H9 (cell line): ENCODE results near the gene RNF213. TPM values are rescaled to one million over a fixed set of nuclear protein-coding genes. Genes with fewer than 3 reads are reported as not detected.

Experiments used
- DNase-seq: peaks from one replicate; pipeline ENCODE4 v3.0.0-alpha.2; 2017
- H2AFZ ChIP-seq: one replicate; pipeline ENCODE4 v1.6.1; 2013; ENCODE audit warnings: mild to moderate bottlenecking, low read length, control low read depth, moderate library complexity
- H2AK5ac ChIP-seq: 2 replicates; pipeline ENCODE4 v1.6.1; 2013; ENCODE audit warnings: low read length, control low read depth, mixed read lengths; ENCODE audit not compliant: insufficient read length
- H2BK120ac ChIP-seq: one replicate; pipeline ENCODE4 v1.6.1; 2013; ENCODE audit warnings: low read depth, mild to moderate bottlenecking, low read length, control low read depth, inconsistent platforms; ENCODE audit not compliant: poor library complexity, severe bottlenecking
- H2BK12ac ChIP-seq: 2 replicates; pipeline ENCODE4 v1.6.1; 2013; ENCODE audit warnings: low read length, control low read depth, mixed read lengths, low read depth; ENCODE audit not compliant: insufficient read length
- H2BK15ac ChIP-seq: 2 replicates; pipeline ENCODE4 v1.6.1; 2013; ENCODE audit warnings: low read depth, low read length, control low read depth
- H2BK20ac ChIP-seq: one replicate; pipeline ENCODE4 v1.6.1; 2013; ENCODE audit warnings: low read depth, mild to moderate bottlenecking, low read length, control low read depth, inconsistent platforms; ENCODE audit not compliant: poor library complexity, severe bottlenecking
- H2BK5ac ChIP-seq: 2 replicates; pipeline ENCODE4 v1.6.1; 2013; ENCODE audit warnings: low read length, control low read depth, mixed read lengths; ENCODE audit not compliant: insufficient read length
- H3K14ac ChIP-seq: 2 replicates; pipeline ENCODE4 v1.6.1; 2013; ENCODE audit warnings: low read length, control low read depth; ENCODE audit not compliant: insufficient read depth
- H3K18ac ChIP-seq: 2 replicates; pipeline ENCODE4 v1.6.1; 2013; ENCODE audit warnings: low read depth, mild to moderate bottlenecking, mixed read lengths, low read length, control low read depth; ENCODE audit not compliant: insufficient read length
- H3K23ac ChIP-seq: 2 replicates; pipeline ENCODE4 v1.6.1; 2013; ENCODE audit warnings: low read length, control low read depth, mixed read lengths, low read depth; ENCODE audit not compliant: insufficient read length
- H3K23me2 ChIP-seq: 2 replicates; pipeline ENCODE4 v1.6.1; 2013; ENCODE audit warnings: low read depth, mild to moderate bottlenecking, mixed read lengths, low read length, control low read depth; ENCODE audit not compliant: insufficient read length, poor library complexity, severe bottlenecking
- H3K27ac ChIP-seq: 2 replicates; pipeline ENCODE4 v1.5.1; 2013; ENCODE audit warnings: low read length, control low read depth, mixed read lengths, low read depth; ENCODE audit not compliant: insufficient read length
- H3K27me3 ChIP-seq: 2 replicates; pipeline ENCODE4 v1.6.1; 2013; ENCODE audit warnings: low read length, control low read depth, inconsistent platforms; ENCODE audit not compliant: insufficient read depth
- H3K4ac ChIP-seq: 2 replicates; pipeline ENCODE4 v1.6.1; 2013; ENCODE audit warnings: low read depth, mild to moderate bottlenecking, control low read depth, inconsistent platforms, low read length, moderate library complexity
- H3K4me1 ChIP-seq: 2 replicates; pipeline ENCODE4 v1.6.1; 2013; ENCODE audit warnings: low read length, control low read depth, inconsistent platforms; ENCODE audit not compliant: insufficient read depth
- H3K4me2 ChIP-seq: 2 replicates; pipeline ENCODE4 v1.6.1; 2013; ENCODE audit warnings: low read length, control low read depth, mixed read lengths; ENCODE audit not compliant: insufficient read length, insufficient read depth
- H3K56ac ChIP-seq: 2 replicates; pipeline ENCODE4 v1.6.1; 2013; ENCODE audit warnings: low read depth, mild to moderate bottlenecking, mixed read lengths, low read length, control low read depth; ENCODE audit not compliant: insufficient read length
- H3K79me1 ChIP-seq: 2 replicates; pipeline ENCODE4 v1.6.1; 2013; ENCODE audit warnings: low read depth, mild to moderate bottlenecking, moderate library complexity, low read length, control low read depth, inconsistent platforms; ENCODE audit not compliant: insufficient read depth, poor library complexity, severe bottlenecking
- H3K79me2 ChIP-seq: 2 replicates; pipeline ENCODE4 v1.6.1; 2013; ENCODE audit warnings: low read length, control low read depth, inconsistent platforms; ENCODE audit not compliant: insufficient read depth
- H3K9ac ChIP-seq: 2 replicates; pipeline ENCODE4 v1.6.1; 2013; ENCODE audit warnings: low read length, control low read depth, mixed read lengths; ENCODE audit not compliant: insufficient read length; ENCODE audit errors: extremely low read depth
- H3K9me3 ChIP-seq: one replicate; pipeline ENCODE4 v1.6.1; 2013; ENCODE audit warnings: low read depth, low read length, inconsistent platforms; ENCODE audit not compliant: control insufficient read depth
- H3T11ph ChIP-seq: one replicate; pipeline ENCODE4 v1.6.1; 2013; ENCODE audit warnings: mild to moderate bottlenecking, low read length, control low read depth, inconsistent platforms
- H4K20me1 ChIP-seq: one replicate; pipeline ENCODE4 v1.6.1; 2013; ENCODE audit not compliant: control insufficient read depth, insufficient read length, insufficient read depth
- H4K5ac ChIP-seq: 2 replicates; pipeline ENCODE4 v1.6.1; 2013; ENCODE audit warnings: low read depth, mild to moderate bottlenecking, mixed read lengths, low read length, control low read depth; ENCODE audit not compliant: insufficient read length
- H4K8ac ChIP-seq: replicated peaks from 2 replicates; pipeline ENCODE4 v1.6.1; 2013; ENCODE audit warnings: low read length, control low read depth, mixed read lengths, low read depth; ENCODE audit not compliant: insufficient read length
- H4K91ac ChIP-seq: 2 replicates; pipeline ENCODE4 v1.6.1; 2013; ENCODE audit warnings: low read depth, mild to moderate bottlenecking, moderate library complexity, mixed read lengths, low read length, control low read depth; ENCODE audit not compliant: insufficient read length
- H3K27ac Mint-ChIP-seq, 3 experiments: 2 replicates in 2 of 3; 3 replicates in 1 of 3; pipeline ENCODE4 v1.8.0; 2020 to 2021; ENCODE audit warnings: mixed read lengths in 3 of 3, mild to moderate bottlenecking in 1 of 3, moderate library complexity in 1 of 3
- H3K27me3 Mint-ChIP-seq: 2 replicates; pipeline ENCODE4 v1.8.0; 2021; ENCODE audit warnings: low read depth, mild to moderate bottlenecking, moderate library complexity, mixed read lengths
- H3K36me3 Mint-ChIP-seq, 3 experiments: 2 replicates in 2 of 3; 3 replicates in 1 of 3; pipeline ENCODE4 v1.8.0; 2020 to 2021; ENCODE audit warnings: low read depth in 3 of 3, mixed read lengths in 3 of 3; ENCODE audit not compliant: insufficient read depth in 1 of 3
- H3K4me1 Mint-ChIP-seq, 2 experiments: 2 replicates each; pipeline ENCODE4 v1.8.0; 2020; ENCODE audit warnings: mixed read lengths in 2 of 2
- H3K4me3 Mint-ChIP-seq, 2 experiments: 2 replicates in 1 of 2; 3 replicates in 1 of 2; pipeline ENCODE4 v1.8.0; 2020 to 2021; ENCODE audit warnings: mild to moderate bottlenecking in 2 of 2, mixed read lengths in 2 of 2, moderate library complexity in 1 of 2
- H3K9me3 Mint-ChIP-seq, 2 experiments: 2 replicates in 1 of 2; 3 replicates in 1 of 2; pipeline ENCODE4 v1.8.0; 2020; ENCODE audit warnings: mild to moderate bottlenecking in 2 of 2, mixed read lengths in 2 of 2, moderate library complexity in 1 of 2
- CTCF ChIP-seq: fragments of 200-600 bp; sonication (generic); conservative IDR thresholded peaks from 3 replicates; pipeline ENCODE4 v1.8.0; 2021; ENCODE audit warnings: antibody characterized with exemption, mild to moderate bottlenecking
- WGBS: extraction: QIAGEN DNeasy Blood & Tissue Kit; methylation state at CpG from one replicate; pipeline ENCODE4 v1.1.7; 2013; ENCODE audit warnings: missing lambda C conversion rate, low lambda C conversion rate, mixed read lengths; ENCODE audit not compliant: insufficient read length; ENCODE audit errors: extremely low coverage; 5-methylcytosine and 5-hydroxymethylcytosine counted together
- total RNA-seq: library from RNA; stranded (reverse); gene quantifications from 2 replicates; pipeline ENCODE4 v1.2.1, GENCODE V29; 2021

The RNF213 gene
- total RNA-seq, 1 experiment from 2014 or later = 34.3 TPM

DNA sequence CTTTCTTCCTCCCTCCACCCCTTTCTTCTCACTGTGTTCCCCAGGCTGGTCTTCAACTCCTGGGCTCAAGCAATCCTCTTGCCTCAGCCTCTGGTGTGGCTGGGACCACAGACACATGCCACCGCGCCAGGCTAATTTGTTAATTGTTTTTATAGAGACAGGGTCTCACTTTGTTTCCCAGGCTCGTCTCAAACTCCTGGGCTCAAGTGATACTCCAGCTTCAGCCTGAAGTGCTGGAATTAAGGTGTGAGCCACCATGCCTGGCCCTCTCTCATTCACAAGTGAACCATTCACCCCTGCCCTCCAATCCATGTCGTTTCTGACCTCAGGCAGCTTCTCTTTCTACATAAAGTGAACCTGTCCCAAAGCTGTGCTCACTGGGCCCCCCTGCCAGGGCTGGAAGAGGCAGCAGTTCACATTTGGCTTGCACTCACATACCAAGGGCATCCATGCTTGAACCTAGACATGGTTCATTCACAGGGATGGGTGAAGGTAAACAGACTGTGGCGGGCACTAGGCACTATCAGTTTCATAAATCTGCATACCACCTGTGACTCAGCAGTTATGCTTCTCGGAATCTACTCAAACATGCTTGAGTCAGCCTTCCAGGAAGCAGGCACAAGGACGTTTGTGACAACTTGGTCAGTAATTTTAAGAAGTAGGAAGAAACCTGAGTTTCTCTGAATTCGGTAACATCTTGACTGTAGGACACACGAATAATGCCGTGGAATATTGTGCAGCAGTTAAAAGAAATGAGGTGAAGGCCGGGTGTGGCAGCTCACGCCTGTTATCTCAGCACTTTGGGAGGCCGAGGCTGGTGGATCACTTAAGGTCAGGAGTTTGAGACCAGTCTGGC, 6.0 kb upstream of the RNF213 start:
- Histone ChIP-seq H3K4me2 (no peak overlapping the region), H3K79me2 (no peaks in the 10 kb centered on the region), H3K14ac (no peak overlapping the region), H3K4ac (no peak overlapping the region), H3K4me1 (peaks cover 7% of the 10 kb centered on the region; the same call in 1 of the 2 replicates), H2BK5ac (peak overlapping the region; percentile 80), H2BK120ac (no peak overlapping the region), H3K56ac (no peak overlapping the region), H2BK12ac (no peak overlapping the region), H4K8ac (no peak overlapping the region), H2BK15ac (no peak overlapping the region), H3K23me2 (no peaks in the 10 kb centered on the region), H4K91ac (no peak overlapping the region), H3T11ph (no peak overlapping the region), H2BK20ac (no peak overlapping the region), H2AK5ac (no peak overlapping the region), H3K9ac (no peak overlapping the region), H4K20me1 (no peaks in the 10 kb centered on the region), H3K79me1 (no peaks in the 10 kb centered on the region), H3K27ac (no peak overlapping the region), H3K9me3 (no peaks in the 10 kb centered on the region), H3K23ac (no peak overlapping the region), H4K5ac (no peak overlapping the region), H3K18ac (no peak overlapping the region), H3K27me3 (no peaks in the 10 kb centered on the region), H2AFZ (no peak overlapping the region)
- H3K9me3 Mint-ChIP-seq = no peaks in the 10 kb centered on the region
- no peak overlapping the region; a peak in 1 of 5 replicates for H3K4me3 Mint-ChIP-seq
- H3K27me3 Mint-ChIP-seq = no peaks in the 10 kb centered on the region
- WGBS = no CpG with 5 or more reads among the region's 13 CpGs
- DNase-seq = peak; percentile 32
- peaks cover 2 to 8% (median 4%) of the 10 kb centered on the region in 3 experiments; a peak in 5 of 7 replicates for H3K36me3 Mint-ChIP-seq
- H3K4me1 Mint-ChIP-seq = peaks cover 21 to 26% of the 10 kb centered on the region in 2 experiments
- TF ChIP-seq CTCF = no peak
- peak overlapping the region; percentile 81 to 85 (median 84); a peak in 4 of 7 replicates for H3K27ac Mint-ChIP-seq
